Endothelial cell (in vitro differentiated cells): ENCODE results near the gene CYP1A2. TPM values are rescaled to one million over a fixed set of nuclear protein-coding genes. Genes with fewer than 3 reads are reported as not detected.
"Not testable (repeated sequence)": the region's sequence is repeated elsewhere in the genome, so short reads cannot be mapped to it uniquely, and the experiment has no call there.

Experiments used
- DNase-seq: peaks from one replicate; pipeline ENCODE4 v3.0.0; 2021; ENCODE audit warnings: low spot score
- H3K27ac Mint-ChIP-seq: one replicate; pipeline ENCODE4 v1.8.0; 2021; ENCODE audit warnings: mixed read lengths, inconsistent platforms; ENCODE audit not compliant: unreplicated experiment
- H3K27me3 Mint-ChIP-seq: one replicate; pipeline ENCODE4 v1.8.0; 2021; ENCODE audit warnings: mild to moderate bottlenecking, moderate library complexity, mixed read lengths, inconsistent platforms; ENCODE audit not compliant: unreplicated experiment
- H3K36me3 Mint-ChIP-seq: one replicate; pipeline ENCODE4 v1.8.0; 2021; ENCODE audit warnings: mild to moderate bottlenecking, low read depth, mixed read lengths, inconsistent platforms; ENCODE audit not compliant: unreplicated experiment
- H3K4me1 Mint-ChIP-seq: one replicate; pipeline ENCODE4 v1.8.0; 2021; ENCODE audit warnings: mild to moderate bottlenecking, mixed read lengths, inconsistent platforms; ENCODE audit not compliant: unreplicated experiment
- H3K4me3 Mint-ChIP-seq: one replicate; pipeline ENCODE4 v1.8.0; 2021; ENCODE audit warnings: mild to moderate bottlenecking, mixed read lengths, inconsistent platforms; ENCODE audit not compliant: unreplicated experiment
- H3K9me3 Mint-ChIP-seq: one replicate; pipeline ENCODE4 v1.8.0; 2021; ENCODE audit warnings: mixed read lengths, inconsistent platforms; ENCODE audit not compliant: unreplicated experiment
- CTCF ChIP-seq: fragments of 200-600 bp; sonication (generic); IDR thresholded peaks from one replicate; pipeline ENCODE4 v1.5.0; 2021; ENCODE audit warnings: antibody characterized with exemption; ENCODE audit not compliant: unreplicated experiment
- total RNA-seq: library from RNA; stranded (reverse); fragmentation: NEBNext Ultra II Directional; extraction: Animal tissue kit (Norgen Biotek cat#: 25700); gene quantifications from one replicate; pipeline ENCODE4 v1.2.1, GENCODE V29; 2021; ENCODE audit not compliant: unreplicated experiment

The CYP1A2 gene
- total RNA-seq, 1 donor from 2014 or later, result not detected

- Mint-ChIP-seq H3K9me3 (no peaks in the 10 kb centered on the region), H3K4me1 (peaks cover 37% of the 10 kb centered on the region), H3K27me3 (peaks cover 10% of the 10 kb centered on the region), H3K27ac (no peak overlapping the region), H3K36me3 (peaks cover 4% of the 10 kb centered on the region), H3K4me3 (no peak overlapping the region)
- no peak for DNase-seq
- no peak for TF ChIP-seq CTCF
Measured at GRCh38 chr15:74727727-74728126, 20.9 kb upstream of the CYP1A2 start.

- H3K36me3 Mint-ChIP-seq, H3K27ac Mint-ChIP-seq, DNase-seq, H3K9me3 Mint-ChIP-seq, H3K4me3 Mint-ChIP-seq: not testable (repeated sequence)
- Mint-ChIP-seq H3K4me1 (peaks cover 29% of the 10 kb centered on the region), H3K27me3 (peaks cover 10% of the 10 kb centered on the region)
Measured at GRCh38 chr15:74728699-74729098, 19.9 kb upstream of the CYP1A2 start.

GRCh38 chr15:74729372-74729771, 19.3 kb upstream of the CYP1A2 start:
- peaks cover 24% of the 10 kb centered on the region for H3K4me1 Mint-ChIP-seq
- H3K9me3 Mint-ChIP-seq, DNase-seq, H3K27ac Mint-ChIP-seq, H3K4me3 Mint-ChIP-seq, H3K36me3 Mint-ChIP-seq: not testable (repeated sequence)
- H3K27me3 Mint-ChIP-seq, result peaks cover 10% of the 10 kb centered on the region

GRCh38 chr15:74730619-74731316, 17.9 kb upstream of the CYP1A2 start:
- peaks cover 19% of the 10 kb centered on the region for H3K4me1 Mint-ChIP-seq
- TF ChIP-seq CTCF, result no peak
- H3K4me3 Mint-ChIP-seq, result no peak overlapping the region
- no peak overlapping the region for H3K27ac Mint-ChIP-seq
- peaks cover 11% of the 10 kb centered on the region for H3K27me3 Mint-ChIP-seq
- peaks cover 4% of the 10 kb centered on the region for H3K36me3 Mint-ChIP-seq
- no peak for DNase-seq
- no peaks in the 10 kb centered on the region for H3K9me3 Mint-ChIP-seq

- DNase-seq, result no peak
- Mint-ChIP-seq H3K9me3 (no peaks in the 10 kb centered on the region), H3K4me3 (no peak overlapping the region), H3K27me3 (peaks cover 8% of the 10 kb centered on the region), H3K36me3 (no peaks in the 10 kb centered on the region), H3K4me1 (peaks cover 19% of the 10 kb centered on the region), H3K27ac (no peak overlapping the region)
- no peak for TF ChIP-seq CTCF
Measured at GRCh38 chr15:74732846-74733245, 15.8 kb upstream of the CYP1A2 start.

GRCh38 chr15:74733269-74733668, 15.4 kb upstream of the CYP1A2 start:
- TF ChIP-seq CTCF, result no peak
- no peak overlapping the region for H3K27ac Mint-ChIP-seq
- H3K4me1 Mint-ChIP-seq, result peaks cover 19% of the 10 kb centered on the region
- H3K9me3 Mint-ChIP-seq, result no peaks in the 10 kb centered on the region
- no peak overlapping the region for H3K4me3 Mint-ChIP-seq
- peaks cover 8% of the 10 kb centered on the region for H3K27me3 Mint-ChIP-seq
- DNase-seq, result no peak
- H3K36me3 Mint-ChIP-seq, result no peaks in the 10 kb centered on the region
